ENCODE results near the gene CPD.
"Not testable (repeated sequence)": the region's sequence is repeated elsewhere in the genome, so short reads cannot be mapped to it uniquely, and the experiment has no call there.

CPD gene

GRCh38 chr17:30395398-30396022 lies 16.8 kb downstream of the CPD start:
- TF ChIP-seq, protein P1, sequence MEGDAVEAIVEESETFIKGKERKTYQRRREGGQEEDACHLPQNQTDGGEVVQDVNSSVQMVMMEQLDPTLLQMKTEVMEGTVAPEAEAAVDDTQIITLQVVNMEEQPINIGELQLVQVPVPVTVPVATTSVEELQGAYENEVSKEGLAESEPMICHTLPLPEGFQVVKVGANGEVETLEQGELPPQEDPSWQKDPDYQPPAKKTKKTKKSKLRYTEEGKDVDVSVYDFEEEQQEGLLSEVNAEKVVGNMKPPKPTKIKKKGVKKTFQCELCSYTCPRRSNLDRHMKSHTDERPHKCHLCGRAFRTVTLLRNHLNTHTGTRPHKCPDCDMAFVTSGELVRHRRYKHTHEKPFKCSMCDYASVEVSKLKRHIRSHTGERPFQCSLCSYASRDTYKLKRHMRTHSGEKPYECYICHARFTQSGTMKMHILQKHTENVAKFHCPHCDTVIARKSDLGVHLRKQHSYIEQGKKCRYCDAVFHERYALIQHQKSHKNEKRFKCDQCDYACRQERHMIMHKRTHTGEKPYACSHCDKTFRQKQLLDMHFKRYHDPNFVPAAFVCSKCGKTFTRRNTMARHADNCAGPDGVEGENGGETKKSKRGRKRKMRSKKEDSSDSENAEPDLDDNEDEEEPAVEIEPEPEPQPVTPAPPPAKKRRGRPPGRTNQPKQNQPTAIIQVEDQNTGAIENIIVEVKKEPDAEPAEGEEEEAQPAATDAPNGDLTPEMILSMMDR (IDR thresholded peaks at IDR 0.05; ENCODE audit: insufficient read depth, low read depth, low read length, missing control alignments), result no peak
- no peak overlapping the region for H3K4me3 ChIP-seq (ENCODE audit: low read length)

DNA sequence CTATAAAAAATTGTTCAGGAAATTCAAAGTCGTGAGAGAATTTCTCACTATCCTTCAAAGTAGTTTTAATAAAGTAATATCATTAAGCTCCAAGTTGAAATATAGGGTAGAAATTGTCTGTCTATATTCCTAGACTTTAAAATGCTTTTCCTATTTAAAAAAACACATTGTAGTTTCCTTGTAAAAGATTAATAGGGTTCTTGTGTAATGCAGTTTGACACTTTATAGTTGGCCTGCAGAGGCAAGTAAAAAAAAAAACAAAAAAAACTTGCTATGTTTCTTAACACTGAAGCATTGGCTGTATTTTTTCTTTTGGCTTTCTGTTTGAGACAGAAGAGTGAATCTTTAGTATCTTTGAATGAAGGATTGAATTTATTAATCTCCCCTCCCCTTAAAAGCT lies 17.4 kb downstream of the CPD start:
- TF ChIP-seq, protein P1 (IDR thresholded peaks at IDR 0.05; ENCODE audit: insufficient read depth, low read depth, low read length, missing control alignments), result no peak
- no peak for DNase-seq (ENCODE audit: low read depth)

More at GRCh38 chr17:30395398-30396022, 16.8 kb downstream of the CPD start:
- DNase-seq (ENCODE audit: low read depth), result no peak

GRCh38 chr17:30396612-30397011 lies 17.9 kb downstream of the CPD start:
- DNase-seq (ENCODE audit: low read depth), result no peak
- H3K4me3 ChIP-seq (ENCODE audit: low read length), result no peak overlapping the region
- TF ChIP-seq, protein P1 (IDR thresholded peaks at IDR 0.05; ENCODE audit: insufficient read depth, low read depth, low read length, missing control alignments), result no peak

More for the DNA sequence above, 17.4 kb downstream of the CPD start:
- H3K4me3 ChIP-seq (ENCODE audit: low read length), result no peak overlapping the region

DNA sequence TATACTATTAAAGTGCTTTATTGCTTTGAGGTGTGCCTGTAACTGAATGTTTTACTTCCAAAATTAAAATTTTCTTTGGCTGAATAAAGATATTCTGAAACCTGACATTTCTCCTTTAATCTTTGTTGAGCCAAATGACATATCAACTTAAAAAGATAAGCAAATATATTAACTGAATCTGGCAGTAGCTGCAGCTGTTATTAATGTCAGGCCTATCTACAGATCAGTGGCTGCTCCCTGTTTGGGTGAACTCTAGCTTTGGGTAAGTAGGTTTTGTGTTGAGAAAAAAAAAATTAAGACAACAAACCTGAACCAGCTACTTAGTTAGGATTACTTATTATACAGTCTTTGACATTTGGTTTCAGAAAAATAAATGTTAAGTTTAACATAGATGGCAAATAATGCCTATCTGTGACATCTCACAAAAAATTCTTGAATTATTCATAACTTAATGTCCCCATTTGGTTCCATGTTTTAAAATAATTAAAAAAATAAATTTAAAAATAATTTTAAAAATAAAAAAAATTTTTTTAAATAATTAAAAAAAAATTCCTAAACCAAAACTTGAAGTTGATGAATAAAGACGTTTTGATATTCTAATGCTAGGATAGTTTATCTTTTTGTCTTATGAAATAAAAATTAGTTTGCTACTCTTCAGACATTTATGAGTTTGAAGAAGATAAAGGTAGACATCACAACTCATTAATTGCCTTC lies 19.8 kb downstream of the CPD start:
- H3K4me3 ChIP-seq (ENCODE audit: low read length), result no peak overlapping the region
- no peak for DNase-seq (ENCODE audit: low read depth)
- TF ChIP-seq, protein P1 (IDR thresholded peaks at IDR 0.05; ENCODE audit: insufficient read depth, low read depth, low read length, missing control alignments), result no peak

GRCh38 chr17:30401097-30401496 lies 22.4 kb downstream of the CPD start:
- no peak for DNase-seq (ENCODE audit: low read depth)
- TF ChIP-seq, protein P1 (IDR thresholded peaks at IDR 0.05; ENCODE audit: insufficient read depth, low read depth, low read length, missing control alignments), result no peak
- no peak overlapping the region for H3K4me3 ChIP-seq (ENCODE audit: low read length)

DNA sequence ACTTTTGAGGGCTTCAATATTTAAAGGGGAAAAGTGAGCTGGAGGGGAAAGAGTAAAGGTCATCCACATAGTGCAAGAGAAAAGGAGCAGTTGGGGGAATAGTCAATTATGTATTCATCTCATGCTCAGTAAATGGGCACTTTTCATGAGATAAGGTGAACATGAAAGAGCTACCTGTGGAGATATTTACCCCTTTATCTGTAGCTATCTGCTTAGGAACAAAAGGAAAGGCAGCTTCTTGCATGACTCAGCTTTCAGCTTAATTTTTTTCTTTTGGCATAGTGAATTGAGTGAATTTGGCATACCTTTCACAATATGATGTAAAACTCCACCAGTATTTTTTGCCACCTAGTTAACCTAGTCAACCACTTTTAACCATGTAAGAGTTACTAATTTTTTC lies 26.4 kb downstream of the CPD start:
- no peak overlapping the region for H3K4me3 ChIP-seq (ENCODE audit: low read length)
- no peak for DNase-seq (ENCODE audit: low read depth)
- TF ChIP-seq, protein P1 (IDR thresholded peaks at IDR 0.05; ENCODE audit: insufficient read depth, low read depth, low read length, missing control alignments), result no peak

GRCh38 chr17:30410627-30411026 lies 31.9 kb downstream of the CPD start:
- not testable (repeated sequence) for DNase-seq (ENCODE audit: low read depth); H3K4me3 ChIP-seq (ENCODE audit: low read length)

DNA sequence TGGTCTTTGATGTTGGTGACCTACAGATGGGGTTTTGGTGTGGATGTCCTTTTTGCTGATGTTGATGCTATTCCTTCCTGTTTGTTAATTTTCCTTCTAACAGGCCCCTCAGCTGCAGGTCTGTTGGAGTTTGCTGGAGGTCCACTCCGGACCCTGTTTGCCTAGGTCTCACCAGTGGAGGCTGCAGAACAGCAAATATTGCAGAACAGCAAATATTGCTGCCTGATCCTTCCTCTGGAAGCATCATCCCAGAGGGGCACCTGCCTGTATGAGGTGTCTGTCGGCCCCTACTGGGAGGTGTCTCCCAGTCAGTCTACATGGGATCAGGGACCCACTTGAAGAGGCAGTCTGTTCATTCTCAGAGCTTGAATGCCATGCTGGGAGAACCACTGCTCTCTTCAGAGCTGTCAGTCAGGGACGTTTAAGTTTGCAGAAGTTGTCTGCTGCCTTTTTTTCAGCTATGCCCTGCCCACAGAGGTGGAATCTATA lies 33.3 kb downstream of the CPD start:
- DNase-seq (ENCODE audit: low read depth); H3K4me3 ChIP-seq (ENCODE audit: low read length): not testable (repeated sequence)
